Measurements from ENCODE around the gene PTPRJ.

Gene PTPRJ

DNA sequence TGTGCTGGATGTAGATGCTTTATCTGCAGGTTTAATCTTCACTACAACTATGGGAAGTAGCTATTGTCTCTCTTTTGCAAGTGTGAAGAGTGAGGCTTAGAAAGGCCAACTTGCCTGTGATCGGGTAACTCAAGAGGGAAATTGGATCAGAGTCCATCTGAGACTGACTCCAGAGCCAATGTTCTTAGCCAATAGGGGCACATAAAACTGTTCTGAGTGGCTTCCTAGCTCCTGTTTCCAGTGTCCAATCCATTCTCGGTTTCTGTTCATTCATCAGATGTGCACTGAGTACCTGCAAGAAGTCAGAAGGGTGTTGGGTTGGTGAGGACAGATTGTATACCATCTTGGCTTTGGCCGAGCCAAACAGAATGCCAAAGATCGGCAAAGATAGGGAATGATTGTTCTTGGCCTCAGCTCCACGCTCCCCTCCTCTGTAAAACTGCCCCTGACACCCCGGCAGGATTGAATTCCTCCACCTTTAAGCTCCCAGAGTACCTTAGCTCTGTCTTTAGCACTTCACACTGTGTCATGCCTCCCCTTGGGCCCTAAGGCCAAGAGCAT lies 100.0 kb downstream of the PTPRJ start:
- H3K9ac ChIP-seq (ENCODE audit: low read depth, low read length), result no peak overlapping the region
- H3K36me3 ChIP-seq (ENCODE audit: insufficient read depth, low read length), result no peaks in the 10 kb centered on the region
- no peaks in the 10 kb centered on the region for H3K9me3 ChIP-seq (ENCODE audit: control insufficient read depth, insufficient read depth, low read length)
- H3K4me1 ChIP-seq (ENCODE audit: insufficient read depth, low read length), result 0 out of 2 replicates have a peak, but pooled peaks cover 3% of the 10 kb centered on the region

DNA sequence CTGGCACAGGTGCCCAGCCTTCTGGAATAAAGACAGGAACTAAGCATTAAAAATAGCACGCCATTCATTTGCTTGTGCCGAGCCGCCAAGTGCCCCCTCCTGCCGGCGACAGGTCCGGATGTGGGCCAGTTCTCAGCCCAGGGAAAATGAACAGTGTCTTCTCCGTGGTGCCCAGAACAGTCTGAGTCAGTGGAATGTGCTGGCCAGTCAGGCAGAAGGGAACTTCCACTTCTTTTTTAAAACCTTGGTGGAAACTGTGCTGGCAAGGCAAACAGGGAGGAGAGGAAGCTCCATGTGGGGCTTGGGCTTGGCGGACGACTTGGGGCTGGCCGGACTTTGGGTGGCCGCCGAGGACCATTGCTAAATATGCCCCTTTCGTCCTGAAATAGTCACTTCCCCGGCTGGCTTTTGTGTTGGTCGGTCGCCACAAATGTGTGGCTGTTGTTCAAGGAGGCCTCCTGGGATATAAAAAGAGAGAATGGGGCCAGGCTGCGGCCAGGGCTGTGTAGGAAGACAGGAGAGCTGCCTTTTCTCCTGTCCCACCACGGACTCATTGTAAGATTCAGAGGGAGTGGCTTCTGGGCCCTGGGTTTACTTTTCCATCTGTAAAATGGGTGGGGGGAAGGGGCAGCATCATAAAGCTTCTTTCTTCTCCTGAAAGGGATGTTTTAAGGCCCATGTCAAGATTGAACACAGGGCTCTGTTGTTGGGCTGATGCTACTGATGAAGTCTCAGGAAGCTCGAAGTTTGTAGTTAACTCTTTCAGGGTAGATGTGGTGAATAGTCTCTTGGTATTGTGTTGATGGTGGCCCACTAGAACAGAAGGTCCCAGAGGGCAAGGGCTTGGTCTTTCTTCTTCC lies 101.0 kb downstream of the PTPRJ start:
- no peaks in the 10 kb centered on the region for H3K36me3 ChIP-seq (ENCODE audit: insufficient read depth, low read length)
- 0 out of 2 replicates have a peak, but pooled peaks cover 3% of the 10 kb centered on the region for H3K4me1 ChIP-seq (ENCODE audit: insufficient read depth, low read length)
- H3K9ac ChIP-seq (ENCODE audit: low read depth, low read length), result no peak overlapping the region
- H3K9me3 ChIP-seq (ENCODE audit: control insufficient read depth, insufficient read depth, low read length), result no peaks in the 10 kb centered on the region

DNA sequence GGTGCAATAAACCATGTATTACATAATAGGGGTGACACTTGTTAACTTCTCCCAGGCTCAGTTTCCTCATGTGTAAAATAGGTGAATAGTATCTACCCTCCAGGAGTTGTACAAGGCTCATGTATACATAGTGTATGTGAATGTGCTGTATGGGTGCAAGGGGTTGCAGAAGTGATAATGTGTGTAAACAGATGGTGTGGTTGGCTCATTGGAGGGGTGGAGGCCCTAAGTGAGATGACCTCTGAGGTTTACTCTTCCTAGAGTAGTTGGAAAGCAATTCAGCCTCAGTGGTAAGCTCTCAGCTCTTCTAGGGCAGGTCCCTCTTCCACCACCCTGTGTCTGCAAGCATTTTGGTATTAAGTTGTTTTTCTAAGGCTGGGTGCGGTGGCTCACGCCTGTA lies 102.4 kb downstream of the PTPRJ start:
- H3K4me1 ChIP-seq (ENCODE audit: insufficient read depth, low read length), result 0 out of 2 replicates have a peak, but pooled peaks cover 3% of the 10 kb centered on the region
- H3K36me3 ChIP-seq (ENCODE audit: insufficient read depth, low read length), result no peaks in the 10 kb centered on the region
- no peak overlapping the region for H3K9ac ChIP-seq (ENCODE audit: low read depth, low read length)
- H3K9me3 ChIP-seq (ENCODE audit: control insufficient read depth, insufficient read depth, low read length), result no peaks in the 10 kb centered on the region

DNA sequence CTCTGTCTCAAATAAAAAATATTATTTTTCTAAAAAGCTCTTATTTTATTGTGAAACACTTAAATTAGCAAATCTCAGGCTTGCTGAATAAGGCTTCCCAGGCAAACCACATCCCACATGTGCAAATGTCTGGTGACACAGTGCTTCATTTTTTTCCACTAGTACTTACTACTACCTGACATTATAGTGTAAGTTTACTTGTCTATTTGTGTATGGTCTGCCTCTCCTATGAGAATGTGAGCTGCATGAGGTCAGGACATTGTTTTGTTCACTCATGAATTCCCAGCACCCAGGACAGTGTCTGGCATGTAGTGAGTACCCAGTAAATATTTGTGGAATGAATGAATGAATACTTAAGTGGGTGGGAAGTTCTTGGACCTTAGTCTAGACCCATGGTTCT lies 103.1 kb downstream of the PTPRJ start:
- H3K9ac ChIP-seq (ENCODE audit: low read depth, low read length), result no peak overlapping the region
- no peaks in the 10 kb centered on the region for H3K36me3 ChIP-seq (ENCODE audit: insufficient read depth, low read length)
- H3K9me3 ChIP-seq (ENCODE audit: control insufficient read depth, insufficient read depth, low read length), result no peaks in the 10 kb centered on the region
- H3K4me1 ChIP-seq (ENCODE audit: insufficient read depth, low read length), result peaks cover 3% of the 10 kb centered on the region; the same call in 1 of the 2 replicates

DNA sequence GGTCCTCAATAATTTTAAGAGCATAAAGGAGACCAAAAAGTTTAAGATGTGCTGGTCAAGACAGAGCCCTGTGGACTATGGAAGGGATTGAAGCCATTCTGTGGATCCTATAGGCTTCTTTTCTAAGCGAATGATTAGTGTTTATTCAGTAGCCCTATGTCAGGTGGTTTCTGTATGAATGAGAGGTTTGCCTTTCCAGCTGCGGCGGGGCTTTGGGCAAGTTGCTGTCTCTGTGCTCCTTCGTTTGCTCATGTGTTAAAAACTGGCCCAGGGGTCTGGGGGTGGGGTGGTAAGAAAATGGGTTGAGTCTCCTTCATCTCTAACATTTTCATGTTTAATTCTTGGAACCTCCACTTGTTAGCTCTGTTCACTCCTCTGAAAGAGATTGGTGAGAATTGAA lies 105.3 kb downstream of the PTPRJ start:
- Histone ChIP-seq H3K9ac (ENCODE audit: low read depth, low read length) (no peak overlapping the region), H3K4me1 (ENCODE audit: insufficient read depth, low read length) (no peaks in the 10 kb centered on the region; the same call in 1 of the 2 replicates), H3K9me3 (ENCODE audit: control insufficient read depth, insufficient read depth, low read length) (no peaks in the 10 kb centered on the region), H3K36me3 (ENCODE audit: insufficient read depth, low read length) (no peaks in the 10 kb centered on the region)

DNA sequence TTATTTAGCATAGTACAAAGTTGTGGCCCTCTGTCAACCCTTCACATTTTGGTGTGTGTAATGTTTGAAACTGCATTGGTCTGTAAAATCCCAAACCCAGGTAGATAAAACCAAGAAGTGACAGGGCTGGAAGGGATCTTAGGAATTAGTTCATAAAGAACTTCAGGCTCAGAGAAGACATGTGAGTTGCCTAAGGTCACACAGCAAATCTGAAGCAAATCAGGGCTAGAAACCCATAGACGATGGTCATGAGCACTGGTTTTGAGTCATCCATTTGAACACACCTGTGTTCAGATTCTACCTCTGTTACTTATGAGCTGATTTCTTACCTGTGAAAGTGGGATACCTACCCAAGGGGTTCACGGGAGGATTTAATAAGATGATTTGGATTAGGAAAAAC lies 107.1 kb downstream of the PTPRJ start:
- H3K4me1 ChIP-seq (ENCODE audit: insufficient read depth, low read length), result peaks cover 4% of the 10 kb centered on the region; the same call in 1 of the 2 replicates
- no peaks in the 10 kb centered on the region for H3K9me3 ChIP-seq (ENCODE audit: control insufficient read depth, insufficient read depth, low read length)
- no peaks in the 10 kb centered on the region for H3K36me3 ChIP-seq (ENCODE audit: insufficient read depth, low read length)
- H3K9ac ChIP-seq (ENCODE audit: low read depth, low read length), result no peak overlapping the region

DNA sequence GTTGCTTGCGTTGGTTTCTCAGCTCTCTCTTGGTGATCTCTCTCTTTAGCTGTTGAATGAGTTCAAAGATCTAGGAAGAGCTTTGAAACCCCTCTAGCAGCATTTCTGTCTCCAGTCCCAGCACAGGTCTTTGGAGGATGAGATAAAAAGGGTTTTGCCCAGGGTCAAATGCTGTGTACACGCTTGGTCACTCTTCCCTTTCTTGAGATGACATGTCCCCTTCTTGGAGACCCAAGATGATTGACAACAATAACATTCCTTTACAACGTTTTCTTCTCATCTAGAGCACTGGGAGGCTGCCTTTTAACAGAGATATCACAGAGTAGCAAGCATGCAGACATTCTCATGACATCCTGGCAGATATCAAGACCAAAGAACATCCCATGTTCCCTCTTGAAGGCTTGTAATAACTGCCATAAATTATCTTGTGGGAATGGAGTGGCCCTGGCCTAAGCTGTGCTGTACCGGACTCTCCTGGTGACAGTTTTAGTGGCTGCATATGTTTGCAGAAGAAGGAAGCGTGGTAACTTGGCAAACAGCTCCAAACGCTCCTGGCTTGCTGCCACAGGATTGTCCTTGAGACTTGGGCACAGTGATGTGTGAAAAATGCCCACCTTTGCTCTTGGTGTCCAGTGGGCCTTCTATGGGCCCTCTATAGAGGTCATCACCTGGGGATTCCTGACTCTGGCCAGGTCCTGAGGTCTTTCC lies 107.8 kb downstream of the PTPRJ start:
- no peaks in the 10 kb centered on the region for H3K9me3 ChIP-seq (ENCODE audit: control insufficient read depth, insufficient read depth, low read length)
- H3K36me3 ChIP-seq (ENCODE audit: insufficient read depth, low read length), result no peaks in the 10 kb centered on the region
- no peak overlapping the region for H3K9ac ChIP-seq (ENCODE audit: low read depth, low read length)
- peaks cover 4% of the 10 kb centered on the region; the same call in 1 of the 2 replicates for H3K4me1 ChIP-seq (ENCODE audit: insufficient read depth, low read length)

DNA sequence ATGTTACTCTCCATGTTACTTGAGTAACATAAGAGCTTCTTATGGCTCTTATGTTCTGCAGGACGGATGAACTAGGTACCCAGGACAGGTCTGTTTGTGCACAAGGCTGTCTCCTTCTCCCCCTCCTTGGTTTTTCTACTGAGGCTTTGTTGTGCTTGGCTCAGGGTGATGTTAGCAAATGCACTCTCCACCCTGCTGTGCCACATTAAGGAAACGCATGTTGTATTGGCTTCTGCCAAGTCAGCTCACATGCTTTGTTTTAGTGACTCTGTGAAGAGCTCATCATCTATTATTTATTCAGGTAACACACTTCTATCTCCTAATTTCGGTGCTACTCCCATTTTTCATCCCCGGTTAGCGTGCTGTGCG lies 108.3 kb downstream of the PTPRJ start:
- Histone ChIP-seq H3K9ac (ENCODE audit: low read depth, low read length) (no peak overlapping the region), H3K36me3 (ENCODE audit: insufficient read depth, low read length) (no peaks in the 10 kb centered on the region), H3K9me3 (ENCODE audit: control insufficient read depth, insufficient read depth, low read length) (no peaks in the 10 kb centered on the region), H3K4me1 (ENCODE audit: insufficient read depth, low read length) (peaks cover 4% of the 10 kb centered on the region; the same call in 1 of the 2 replicates)

DNA sequence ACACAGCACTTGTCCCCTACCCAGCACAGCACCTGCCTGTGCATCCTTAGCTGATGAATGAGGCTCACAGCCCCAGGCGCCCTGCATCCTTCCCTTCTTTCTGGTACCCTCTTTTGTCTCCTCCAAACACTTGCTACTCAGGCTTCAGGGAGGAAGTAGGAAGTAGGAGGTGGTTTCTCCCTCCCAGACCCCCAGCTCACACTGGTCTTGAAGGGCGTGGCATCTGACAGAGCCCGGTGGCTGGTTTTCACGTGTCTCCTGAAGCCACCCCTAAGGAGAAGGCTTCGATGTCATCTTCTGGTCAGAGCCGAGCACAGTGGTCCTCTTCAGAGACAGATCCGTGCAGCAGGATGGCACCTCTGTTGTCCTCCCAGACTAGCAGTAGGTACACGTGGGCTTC lies 109.8 kb downstream of the PTPRJ start:
- Histone ChIP-seq H3K9ac (ENCODE audit: low read depth, low read length) (no peak overlapping the region), H3K4me1 (ENCODE audit: insufficient read depth, low read length) (peaks cover 4% of the 10 kb centered on the region; the same call in 1 of the 2 replicates), H3K9me3 (ENCODE audit: control insufficient read depth, insufficient read depth, low read length) (no peaks in the 10 kb centered on the region)

DNA sequence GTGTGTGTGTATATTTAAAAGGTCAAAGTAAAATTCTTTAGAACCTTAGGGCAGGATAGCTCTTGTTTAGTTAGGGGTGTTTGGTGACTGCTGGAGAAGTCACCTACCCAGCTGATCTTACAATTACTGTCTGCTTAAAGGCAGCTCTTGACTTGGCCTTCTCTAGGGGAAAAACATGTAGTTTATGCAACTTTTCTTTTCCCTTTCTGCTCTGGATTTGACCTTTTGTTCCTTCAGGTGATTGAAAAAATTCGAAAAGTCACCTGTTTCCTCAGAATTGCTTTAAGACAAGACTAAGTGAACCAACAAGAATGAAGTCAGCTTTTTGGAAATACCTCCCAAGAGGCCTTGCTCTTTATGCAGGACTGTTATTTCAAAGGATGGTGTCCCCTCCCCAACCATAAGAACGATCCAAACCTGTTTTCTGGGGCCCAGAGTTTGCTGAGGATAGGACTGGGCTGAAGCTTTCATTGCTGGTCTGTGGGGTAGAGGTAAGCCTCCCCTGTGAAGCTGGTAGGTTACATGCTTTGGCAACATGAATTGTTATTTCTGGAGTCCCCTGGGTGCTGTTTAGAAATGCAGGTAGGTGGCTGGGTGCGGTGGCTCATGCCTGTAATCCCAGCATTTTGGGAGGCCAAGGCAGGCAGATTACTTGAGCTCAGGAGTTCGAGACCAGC lies 111.2 kb downstream of the PTPRJ start:
- no peak overlapping the region for H3K9ac ChIP-seq (ENCODE audit: low read depth, low read length)
- peaks cover 12% of the 10 kb centered on the region for H3K4me1 ChIP-seq (ENCODE audit: insufficient read depth, low read length)
- no peaks in the 10 kb centered on the region for H3K36me3 ChIP-seq (ENCODE audit: insufficient read depth, low read length)
- no peaks in the 10 kb centered on the region for H3K9me3 ChIP-seq (ENCODE audit: control insufficient read depth, insufficient read depth, low read length)

More for the DNA sequence above, 109.8 kb downstream of the PTPRJ start:
- no peaks in the 10 kb centered on the region for H3K36me3 ChIP-seq (ENCODE audit: insufficient read depth, low read length)

DNA sequence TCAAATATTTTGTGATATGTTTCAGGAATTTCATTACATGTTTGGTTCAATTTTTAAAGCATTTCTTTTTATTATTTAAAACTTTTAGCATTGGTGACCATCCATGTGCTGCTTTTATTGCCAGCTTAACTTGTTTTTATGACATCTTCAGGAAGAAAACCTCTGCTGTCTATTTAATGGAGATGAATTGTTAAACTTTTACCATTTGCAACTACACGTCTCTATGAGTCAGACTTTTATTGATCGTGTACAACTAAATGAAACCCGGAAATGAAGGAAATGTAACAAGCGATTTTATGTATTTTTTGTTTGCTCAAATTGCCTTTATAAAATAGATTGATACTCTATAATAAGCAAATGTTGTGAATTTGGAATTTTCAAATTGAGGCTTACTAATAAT lies 113.0 kb downstream of the PTPRJ start:
- H3K9me3 ChIP-seq (ENCODE audit: control insufficient read depth, insufficient read depth, low read length), result no peaks in the 10 kb centered on the region
- peaks cover 25% of the 10 kb centered on the region for H3K4me1 ChIP-seq (ENCODE audit: insufficient read depth, low read length)
- no peak overlapping the region for H3K9ac ChIP-seq (ENCODE audit: low read depth, low read length)
- H3K36me3 ChIP-seq (ENCODE audit: insufficient read depth, low read length), result no peaks in the 10 kb centered on the region

DNA sequence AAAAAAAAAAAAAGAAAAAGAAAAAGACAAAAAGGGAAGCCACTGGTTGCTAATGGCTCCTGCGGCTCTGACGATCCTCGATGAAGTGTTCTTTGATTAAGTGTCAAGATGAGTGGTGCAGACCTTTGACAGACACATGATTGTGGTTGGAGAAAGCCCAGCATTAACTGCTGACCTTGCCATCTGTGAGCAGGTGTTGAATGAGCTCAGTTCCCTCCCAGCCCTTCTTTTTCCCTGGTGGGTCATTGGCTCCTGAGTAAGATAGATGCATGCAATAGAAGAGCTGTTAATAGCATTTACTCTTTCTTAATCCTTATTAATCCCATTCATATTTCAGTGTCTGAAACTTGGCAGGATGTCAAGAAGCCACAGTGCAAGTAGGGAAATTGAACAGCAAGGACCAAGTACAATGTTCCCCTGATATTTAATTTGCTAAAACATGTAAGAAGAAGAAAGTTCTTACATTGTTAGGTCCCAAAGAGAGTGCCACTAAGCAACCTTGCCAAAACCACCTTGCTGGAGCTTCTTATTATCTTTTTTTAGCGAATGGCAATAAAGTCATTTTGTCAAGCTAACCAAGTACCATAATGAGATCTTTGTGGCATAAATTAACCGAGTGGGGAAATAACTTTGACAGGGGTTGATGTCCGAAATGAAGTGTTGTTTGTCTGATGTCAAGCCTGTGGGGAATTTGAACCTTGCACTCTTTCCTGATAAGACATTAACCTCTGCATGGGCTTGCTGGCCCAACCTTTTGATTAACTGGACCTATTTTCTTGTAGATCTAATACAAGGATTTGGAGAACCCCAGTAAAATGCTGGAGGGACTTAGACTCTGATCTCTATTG lies 113.7 kb downstream of the PTPRJ start:
- Histone ChIP-seq H3K4me1 (ENCODE audit: insufficient read depth, low read length) (peaks cover 25% of the 10 kb centered on the region), H3K9ac (ENCODE audit: low read depth, low read length) (no peak overlapping the region), H3K9me3 (ENCODE audit: control insufficient read depth, insufficient read depth, low read length) (no peaks in the 10 kb centered on the region), H3K36me3 (ENCODE audit: insufficient read depth, low read length) (no peaks in the 10 kb centered on the region)

DNA sequence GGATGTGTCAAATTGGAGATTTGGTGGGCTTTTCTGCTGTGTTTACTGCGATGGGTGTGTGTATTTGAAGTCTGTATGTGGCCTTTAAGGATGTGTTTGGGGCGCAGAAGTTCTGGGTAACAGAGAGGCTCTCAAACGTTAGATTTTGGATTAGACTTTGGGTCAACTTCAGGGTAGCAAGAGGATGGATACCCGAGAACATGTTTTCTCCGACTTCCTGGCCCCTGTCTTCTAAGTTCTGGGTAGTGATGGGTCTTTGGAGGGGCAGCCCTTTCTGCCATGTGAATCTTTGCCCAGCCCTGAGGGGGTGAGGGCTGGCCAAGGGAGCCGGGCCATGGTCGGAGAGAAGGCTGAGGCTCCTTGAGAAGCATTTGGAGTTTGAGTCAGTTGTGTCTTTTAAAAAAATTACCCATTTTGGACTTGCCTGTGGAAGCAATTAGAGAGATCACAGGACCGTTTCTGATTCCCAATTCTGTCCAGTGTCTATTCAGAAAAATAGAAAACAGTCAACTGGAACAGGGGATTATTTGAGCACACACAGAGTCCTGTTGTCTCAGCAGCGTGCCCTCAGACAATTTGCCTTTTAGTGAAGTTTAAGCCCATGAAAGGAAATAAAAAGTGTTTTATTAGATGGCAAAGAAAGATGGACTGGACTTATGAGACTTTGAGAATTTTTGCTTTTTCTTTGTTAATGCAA lies 114.4 kb downstream of the PTPRJ start:
- peaks cover 25% of the 10 kb centered on the region for H3K4me1 ChIP-seq (ENCODE audit: insufficient read depth, low read length)
- no peak overlapping the region for H3K9ac ChIP-seq (ENCODE audit: low read depth, low read length)
- no peaks in the 10 kb centered on the region for H3K36me3 ChIP-seq (ENCODE audit: insufficient read depth, low read length)
- H3K9me3 ChIP-seq (ENCODE audit: control insufficient read depth, insufficient read depth, low read length), result no peaks in the 10 kb centered on the region

All from ES-I3 (cell line).